ENCODE data around the gene TMPRSS12.
"Not testable (repeated sequence)": the region's sequence is repeated elsewhere in the genome, so short reads cannot be mapped to it uniquely, and the experiment has no call there.

- not testable (repeated sequence) for TF ChIP-seq SIN3A (IDR thresholded peaks at IDR 0.05; ENCODE audit: borderline replicate concordance, insufficient read depth, low read depth, low read length); POLR2AphosphoS5 (IDR thresholded peaks at IDR 0.05; ENCODE audit: low read depth, low read length); REST (IDR thresholded peaks at IDR 0.05; ENCODE audit: insufficient read depth in 1 of 2, low read depth in 2 of 2, low read length in 1 of 2); TCF7L2 (IDR thresholded peaks at IDR 0.05; ENCODE audit: low read depth, low read length)
- TF ChIP-seq, protein P1, sequence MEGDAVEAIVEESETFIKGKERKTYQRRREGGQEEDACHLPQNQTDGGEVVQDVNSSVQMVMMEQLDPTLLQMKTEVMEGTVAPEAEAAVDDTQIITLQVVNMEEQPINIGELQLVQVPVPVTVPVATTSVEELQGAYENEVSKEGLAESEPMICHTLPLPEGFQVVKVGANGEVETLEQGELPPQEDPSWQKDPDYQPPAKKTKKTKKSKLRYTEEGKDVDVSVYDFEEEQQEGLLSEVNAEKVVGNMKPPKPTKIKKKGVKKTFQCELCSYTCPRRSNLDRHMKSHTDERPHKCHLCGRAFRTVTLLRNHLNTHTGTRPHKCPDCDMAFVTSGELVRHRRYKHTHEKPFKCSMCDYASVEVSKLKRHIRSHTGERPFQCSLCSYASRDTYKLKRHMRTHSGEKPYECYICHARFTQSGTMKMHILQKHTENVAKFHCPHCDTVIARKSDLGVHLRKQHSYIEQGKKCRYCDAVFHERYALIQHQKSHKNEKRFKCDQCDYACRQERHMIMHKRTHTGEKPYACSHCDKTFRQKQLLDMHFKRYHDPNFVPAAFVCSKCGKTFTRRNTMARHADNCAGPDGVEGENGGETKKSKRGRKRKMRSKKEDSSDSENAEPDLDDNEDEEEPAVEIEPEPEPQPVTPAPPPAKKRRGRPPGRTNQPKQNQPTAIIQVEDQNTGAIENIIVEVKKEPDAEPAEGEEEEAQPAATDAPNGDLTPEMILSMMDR (IDR thresholded peaks at IDR 0.05) = not testable (repeated sequence)
Measured at GRCh38 chr12:50809131-50809530, 33.6 kb upstream of the TMPRSS12 start.
